ENCODE results near the gene MACROD2.

The MACROD2 gene

DNA sequence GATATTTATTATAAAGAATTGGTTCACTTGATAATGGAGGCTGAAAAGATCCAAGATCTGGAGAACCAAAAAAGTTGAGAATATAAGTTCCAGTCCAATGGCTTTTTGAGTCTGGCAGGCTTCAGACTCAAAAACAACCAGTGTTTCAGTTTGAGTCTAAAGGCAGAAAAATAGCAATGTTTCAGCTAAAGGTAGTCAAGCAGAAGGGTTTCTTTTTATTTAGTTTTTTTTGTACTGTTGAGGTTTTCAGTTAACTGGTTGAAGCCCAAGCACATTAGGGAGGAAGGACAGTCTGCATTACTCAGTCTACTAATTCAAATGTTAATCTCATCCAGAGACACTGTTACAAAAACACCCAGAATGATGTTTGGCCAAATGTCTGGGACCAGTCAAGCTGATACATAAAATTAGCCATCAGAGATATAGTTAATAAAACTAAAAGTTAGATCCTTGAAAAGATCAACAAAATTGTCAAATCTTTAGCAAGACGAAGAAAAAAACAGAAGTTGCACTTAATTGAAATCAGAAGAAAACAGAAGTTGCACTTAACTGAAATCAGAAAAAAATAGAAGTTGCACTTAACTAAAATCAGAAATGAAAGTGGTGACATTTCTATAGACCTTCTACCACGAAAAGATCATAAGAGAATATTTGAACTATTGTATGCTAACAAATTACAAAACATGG, 1322.4 kb downstream of the MACROD2 start:
- no peak overlapping the region for H3K27ac ChIP-seq
- TF ChIP-seq ZFX (IDR thresholded peaks at IDR 0.05): no peak
- TF ChIP-seq CTCF (conservative IDR thresholded peaks at IDR 0.05): no peak

DNA sequence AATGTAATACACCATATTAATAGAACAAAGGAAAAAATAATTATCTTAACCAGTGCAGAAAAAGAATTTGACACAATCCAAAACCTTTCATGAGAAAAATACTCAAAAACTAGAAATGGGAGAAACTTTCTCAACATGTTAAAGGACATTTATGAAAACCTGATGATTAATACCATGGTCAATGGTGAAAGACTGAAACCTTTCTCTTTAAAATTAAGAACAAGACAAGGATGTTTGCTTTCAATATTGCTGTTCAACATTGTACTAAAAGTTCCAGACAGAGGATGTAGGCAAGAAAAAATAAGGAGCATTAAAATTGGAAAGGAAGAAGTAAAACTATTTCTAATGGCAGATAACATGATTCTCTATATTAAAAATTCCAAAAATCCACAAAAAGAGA, 1323.4 kb downstream of the MACROD2 start:
- no peak overlapping the region for H3K27ac ChIP-seq
- TF ChIP-seq ZFX (IDR thresholded peaks at IDR 0.05) (no peak), CTCF (conservative IDR thresholded peaks at IDR 0.05) (no peak)

GRCh38 chr20:15319439-15319838, 1324.1 kb downstream of the MACROD2 start:
- no peak overlapping the region for H3K27ac ChIP-seq

GRCh38 chr20:15320941-15321340, 1325.6 kb downstream of the MACROD2 start:
- TF ChIP-seq CTCF (conservative IDR thresholded peaks at IDR 0.05): no peak
- no peak for TF ChIP-seq ZFX (IDR thresholded peaks at IDR 0.05)
- H3K27ac ChIP-seq: no peak overlapping the region

More at GRCh38 chr20:15319439-15319838, 1324.1 kb downstream of the MACROD2 start:
- TF ChIP-seq ZFX (IDR thresholded peaks at IDR 0.05) (no peak), CTCF (conservative IDR thresholded peaks at IDR 0.05) (no peak)

GRCh38 chr20:15327123-15327522, 1331.8 kb downstream of the MACROD2 start:
- TF ChIP-seq CTCF (conservative IDR thresholded peaks at IDR 0.05): no peak
- H3K27ac ChIP-seq: no peak overlapping the region

- TF ChIP-seq CTCF (conservative IDR thresholded peaks at IDR 0.05) (no peak), ZFX (IDR thresholded peaks at IDR 0.05) (no peak)
These were observed 1332.8 kb downstream of the MACROD2 start for GRCh38 chr20:15328084-15328483.

DNA sequence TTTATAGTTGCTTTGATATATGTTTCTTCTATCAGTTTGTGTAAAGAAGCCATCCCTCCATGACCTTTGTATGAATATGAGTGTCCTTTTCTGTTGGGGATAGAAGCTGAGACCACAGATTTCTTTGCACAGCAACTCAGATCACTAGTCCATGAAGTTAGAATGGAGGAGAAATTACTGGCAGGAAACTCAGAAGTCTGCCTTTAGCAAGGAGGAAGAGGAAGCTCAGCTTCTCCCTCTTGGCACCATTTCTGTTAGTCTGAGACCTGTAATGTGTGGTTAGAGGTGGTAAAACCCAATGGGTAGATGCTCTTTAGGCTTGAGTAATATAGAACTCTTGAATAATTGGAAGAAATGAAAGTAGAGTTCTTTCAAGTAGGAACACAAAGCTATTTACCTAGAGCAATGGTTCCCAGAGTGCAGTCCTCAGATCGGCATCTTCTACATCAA, 1337.4 kb downstream of the MACROD2 start:
- TF ChIP-seq CTCF (conservative IDR thresholded peaks at IDR 0.05) (no peak), ZFX (IDR thresholded peaks at IDR 0.05) (no peak)
- H3K27ac ChIP-seq: no peak overlapping the region

More at GRCh38 chr20:15328084-15328483, 1332.8 kb downstream of the MACROD2 start:
- H3K27ac ChIP-seq: no peak overlapping the region
